Body of pancreas (tissue), 4 donors: ENCODE results near the gene CCDC148. TPM values are rescaled to one million over a fixed set of nuclear protein-coding genes. Genes with fewer than 3 reads are reported as not detected.
"Not testable (repeated sequence)": the region's sequence is repeated elsewhere in the genome, so short reads cannot be mapped to it uniquely, and the experiment has no call there.

Experiments used
- ATAC-seq: fragments of 150-250 bp; one replicate; pipeline ENCODE4 v1.9.1; 2016
- DNase-seq, 4 donors: peaks; one replicate each; pipeline ENCODE4 v3.0.0-alpha.2; 2019
- H3K27ac ChIP-seq, 4 donors: fragments of 200-600 bp; sonication (generic); 1 replicate in 3 of 4; 2 replicates in 1 of 4; pipeline versions ENCODE4 v1.5.1 to v1.6.1; 2016 to 2019; ENCODE audit warnings: mild to moderate bottlenecking in 1 of 4, mixed read lengths in 1 of 4, moderate library complexity in 1 of 4
- H3K27me3 ChIP-seq, 2 donors: fragments of 200-600 bp; sonication (generic); one replicate each; pipeline ENCODE4 v1.6.0; 2016; ENCODE audit warnings: mild to moderate bottlenecking in 1 of 2
- H3K36me3 ChIP-seq, 2 donors: fragments of 200-600 bp; sonication (generic); replicated peaks in 1 of 2; 2 replicates each; pipeline ENCODE4 v1.5.1; 2016; ENCODE audit warnings: low read depth in 2 of 2; ENCODE audit not compliant: insufficient read depth in 1 of 2
- H3K4me1 ChIP-seq: fragments of 200-600 bp; sonication (generic); one replicate; pipeline ENCODE4 v1.6.0; 2016
- H3K4me3 ChIP-seq, 2 donors: fragments of 200-600 bp; sonication (generic); 1 replicate in 1 of 2; 2 replicates in 1 of 2; pipeline ENCODE4 v1.5.1; 2016 to 2019
- H3K9me3 ChIP-seq, 3 donors: fragments of 200-600 bp; sonication (generic); 1 replicate in 2 of 3; 2 replicates in 1 of 3; pipeline ENCODE4 v1.5.1; 2016
- CTCF ChIP-seq, 7 experiments: fragments of 450-650 bp in 4 of 7; fragments of 200-600 bp in 3 of 7; sonication (generic) in 3 of 7; IDR thresholded peaks; one replicate each; pipeline ENCODE4 v1.5.1; 2016 to 2019; ENCODE audit warnings: antibody characterized with exemption in 7 of 7
- POLR2A ChIP-seq, 3 donors: fragments of 450-650 bp; IDR thresholded peaks; one replicate each; pipeline ENCODE4 v1.6.1; 2016; ENCODE audit warnings: antibody characterized with exemption in 3 of 3, mild to moderate bottlenecking in 2 of 3
- WGBS, 2 donors: methylation state at CpG; one replicate each; pipeline ENCODE4 v1.1.5; 2017; 5-methylcytosine and 5-hydroxymethylcytosine counted together
- intact Hi-C: fragments of 100-400 bp; cut with DNase I; formaldehyde crosslinking; loops from one replicate; pipeline ENCODE4 v1.15.1; 2023
- total RNA-seq, 2 donors: library from RNA; depleted of rRNA; stranded (reverse); fragments of >200 nt; gene quantifications; one replicate each; pipeline ENCODE4 v1.1.0, GENCODE V29; 2016

Gene CCDC148
- total RNA-seq, 2 donors from 2014 or later = 0.66 to 0.78 TPM

- 76 to 85% methylated on average over 4 of the region's 4 CpGs for WGBS, 2 donors
- Histone ChIP-seq H3K4me3 (no peak overlapping the region), H3K4me1 (no peaks in the 10 kb centered on the region), H3K27ac (no peak overlapping the region), H3K27me3 (no peaks in the 10 kb centered on the region), H3K36me3 (peaks cover 0 to 3% of the 10 kb centered on the region in 2 donors), H3K9me3 (no peaks in the 10 kb centered on the region)
- no peak for ATAC-seq
- TF ChIP-seq CTCF (IDR thresholded peaks at IDR 0.05) (no peak), POLR2A (IDR thresholded peaks at IDR 0.05) (no peak)
- no peak for DNase-seq
- intact Hi-C loops = no loop called here
Observed at GRCh38 chr2:158359846-158360245, 96.7 kb downstream of the CCDC148 start.

GRCh38 chr2:158357699-158358098, 98.9 kb downstream of the CCDC148 start:
- ATAC-seq (no peak), DNase-seq (no peak)
- H3K9me3 ChIP-seq = no peaks in the 10 kb centered on the region
- no peaks in the 10 kb centered on the region for H3K27me3 ChIP-seq
- intact Hi-C loops = no loop called here
- WGBS, 2 donors = 50 to 67% methylated on average over 2 of the region's 2 CpGs
- H3K4me3 ChIP-seq = no peak overlapping the region
- peaks cover 0 to 3% of the 10 kb centered on the region in 2 donors for H3K36me3 ChIP-seq
- no peaks in the 10 kb centered on the region for H3K4me1 ChIP-seq
- TF ChIP-seq CTCF (IDR thresholded peaks at IDR 0.05) (no peak), POLR2A (IDR thresholded peaks at IDR 0.05) (no peak)
- no peak overlapping the region for H3K27ac ChIP-seq

- 80 to 86% methylated on average over 1 of the region's 1 CpG for WGBS, 2 donors
- TF ChIP-seq POLR2A (IDR thresholded peaks at IDR 0.05) (no peak), CTCF (IDR thresholded peaks at IDR 0.05) (no peak)
- H3K27me3 ChIP-seq = no peaks in the 10 kb centered on the region
- H3K27ac ChIP-seq = no peak overlapping the region
- ATAC-seq (no peak), DNase-seq (no peak)
- no peaks in the 10 kb centered on the region for H3K9me3 ChIP-seq
- no peaks in the 10 kb centered on the region for H3K4me1 ChIP-seq
- H3K4me3 ChIP-seq = no peak overlapping the region
- peaks cover 0 to 3% of the 10 kb centered on the region in 2 donors for H3K36me3 ChIP-seq
- intact Hi-C loops = no loop called here
Observed at GRCh38 chr2:158357122-158357521, 99.4 kb downstream of the CCDC148 start.

- H3K27me3 ChIP-seq, H3K4me3 ChIP-seq, H3K27ac ChIP-seq, intact Hi-C loops, H3K4me1 ChIP-seq, ATAC-seq, DNase-seq, H3K36me3 ChIP-seq, H3K9me3 ChIP-seq: not testable (repeated sequence)
- WGBS, 2 donors = no CpG with 5 or more reads among the region's 14 CpGs
Observed at GRCh38 chr2:158351466-158351816, 105.1 kb downstream of the CCDC148 start.

- H3K4me3 ChIP-seq, H3K27me3 ChIP-seq, DNase-seq, H3K36me3 ChIP-seq, intact Hi-C loops, H3K27ac ChIP-seq, H3K4me1 ChIP-seq, H3K9me3 ChIP-seq, ATAC-seq: not testable (repeated sequence)
- WGBS, 2 donors = 83 to 87% methylated on average over 16 to 18 of the region's 20 CpGs
Observed at GRCh38 chr2:158350751-158351465, 105.6 kb downstream of the CCDC148 start.

- Histone ChIP-seq H3K27ac (no peak overlapping the region), H3K27me3 (no peaks in the 10 kb centered on the region), H3K9me3 (no peaks in the 10 kb centered on the region), H3K4me3 (no peak overlapping the region), H3K36me3 (no peaks in the 10 kb centered on the region), H3K4me1 (no peaks in the 10 kb centered on the region)
- TF ChIP-seq CTCF (IDR thresholded peaks at IDR 0.05) = no peak
- no peak for TF ChIP-seq POLR2A (IDR thresholded peaks at IDR 0.05)
- DNase-seq = no peak
- WGBS, 2 donors = 61% methylated on average over 2 of the region's 2 CpGs
- intact Hi-C loops = no loop called here
- no peak for ATAC-seq
Observed at GRCh38 chr2:158346032-158346431, 110.5 kb downstream of the CCDC148 start.
